ENCODE results near the gene ALDOC. TPM values are rescaled to one million over a fixed set of nuclear protein-coding genes. Genes with fewer than 3 reads are reported as not detected.
A peak's percentile ranks its signal among the peaks of the same experiment; 100 is the strongest.

Gene ALDOC
- total RNA-seq, 3 donors from 2014 or later, result 19.7 to 191 (median 40.7) TPM

DNA sequence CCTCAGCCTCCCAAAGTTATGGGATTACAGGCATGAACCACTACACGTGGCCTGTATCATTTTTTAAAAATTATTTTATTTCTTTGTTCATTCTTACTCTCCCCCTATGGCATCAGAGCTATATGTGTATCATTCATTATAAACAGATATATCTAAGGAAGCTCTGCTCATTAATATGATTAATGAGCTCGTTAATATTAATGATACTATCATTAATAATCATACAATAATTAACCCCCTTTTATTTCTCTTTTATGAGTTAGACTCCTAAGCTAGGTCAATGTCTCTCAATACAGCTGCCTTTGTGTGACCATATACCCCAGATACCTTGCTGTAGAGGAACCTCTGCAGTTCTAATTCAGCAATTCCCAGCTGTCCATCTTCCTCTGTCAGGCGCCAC is 41.8 kb upstream of the ALDOC start:
- Histone ChIP-seq H3K27me3 (no peaks in the 10 kb centered on the region), H3K27ac (no peak overlapping the region), H3K36me3 (peaks cover 47% of the 10 kb centered on the region), H3K4me1 (no peaks in the 10 kb centered on the region), H3K4me3 (no peak overlapping the region), H3K9me3 (no peaks in the 10 kb centered on the region)
- TF ChIP-seq CTCF (IDR thresholded peaks at IDR 0.05) (no peak), POLR2A (IDR thresholded peaks at IDR 0.05) (no peak), POLR2AphosphoS5 (IDR thresholded peaks at IDR 0.05) (no peak)
- intact Hi-C loops (cut with DNase I; ENCODE audit: low total_unique reads), result no loop called here
- no peak for DNase-seq (ENCODE audit: low spot score in 2 of 2)

- intact Hi-C loops (cut with DNase I; ENCODE audit: low total_unique reads), result no loop called here
- no peak for DNase-seq (ENCODE audit: low spot score in 2 of 2)
- Histone ChIP-seq H3K9me3 (no peaks in the 10 kb centered on the region), H3K4me1 (no peaks in the 10 kb centered on the region), H3K27ac (no peak overlapping the region), H3K36me3 (peaks cover 27% of the 10 kb centered on the region), H3K4me3 (no peak overlapping the region), H3K27me3 (no peaks in the 10 kb centered on the region)
- TF ChIP-seq POLR2A (IDR thresholded peaks at IDR 0.05) (no peak), CTCF (IDR thresholded peaks at IDR 0.05) (no peak), POLR2AphosphoS5 (IDR thresholded peaks at IDR 0.05) (no peak)
Measured at GRCh38 chr17:28616281-28616680, 39.6 kb upstream of the ALDOC start.

- intact Hi-C loops (cut with DNase I; ENCODE audit: low total_unique reads), result no loop called here
- no peak for DNase-seq (ENCODE audit: low spot score in 2 of 2)
- no peak overlapping the region for H3K4me3 ChIP-seq
- no peak overlapping the region for H3K27ac ChIP-seq
- no peaks in the 10 kb centered on the region for H3K27me3 ChIP-seq
- TF ChIP-seq CTCF (IDR thresholded peaks at IDR 0.05), result no peak
- TF ChIP-seq POLR2A (IDR thresholded peaks at IDR 0.05), result no peak
- TF ChIP-seq POLR2AphosphoS5 (IDR thresholded peaks at IDR 0.05), result no peak
- H3K9me3 ChIP-seq, result no peaks in the 10 kb centered on the region
- H3K4me1 ChIP-seq, result no peaks in the 10 kb centered on the region
- peaks cover 26% of the 10 kb centered on the region for H3K36me3 ChIP-seq
Measured at GRCh38 chr17:28615260-28615940, 38.7 kb upstream of the ALDOC start.

DNA sequence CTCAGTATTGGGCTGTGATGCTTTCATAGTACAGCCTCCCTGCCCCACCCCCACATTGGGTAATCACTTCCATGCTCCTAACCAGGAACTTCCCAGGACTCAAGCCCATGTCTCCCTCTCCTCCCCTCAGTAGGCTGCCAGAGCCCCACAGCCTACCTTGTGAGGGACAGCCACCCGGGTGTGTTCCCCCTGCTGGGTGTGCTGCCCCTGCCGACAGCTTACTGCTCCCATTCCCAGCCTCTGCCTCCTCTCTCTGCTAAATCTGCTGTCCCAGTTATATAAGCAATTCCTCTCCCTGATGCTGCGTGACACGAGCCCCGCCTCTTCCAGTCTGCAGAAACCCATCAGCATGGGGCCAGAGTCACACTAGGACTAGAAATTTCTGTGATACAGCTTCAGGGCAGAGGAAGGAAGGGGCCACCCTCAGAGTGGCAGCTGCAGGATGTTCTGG is 37.3 kb upstream of the ALDOC start, which contains the start of gene RSKR:
Gene RSKR (minus strand): TSS at position 255 of the 451 bp plus-strand sequence. CDS start 24 bp downstream, at position 231.
- Histone ChIP-seq H3K9me3 (no peaks in the 10 kb centered on the region), H3K36me3 (peaks cover 21% of the 10 kb centered on the region), H3K27ac (no peak within 1 kb of the TSS), H3K4me1 (no peaks in the 10 kb centered on the region), H3K4me3 (no peak within 1 kb of the TSS), H3K27me3 (no peaks in the 10 kb centered on the region)
- TF ChIP-seq POLR2A (IDR thresholded peaks at IDR 0.05) (no peak), CTCF (IDR thresholded peaks at IDR 0.05) (no peak), POLR2AphosphoS5 (IDR thresholded peaks at IDR 0.05) (no peak)
- DNase-seq (ENCODE audit: low spot score in 2 of 2), result no peak
- intact Hi-C loops (cut with DNase I; ENCODE audit: low total_unique reads), result no loop called here

DNA sequence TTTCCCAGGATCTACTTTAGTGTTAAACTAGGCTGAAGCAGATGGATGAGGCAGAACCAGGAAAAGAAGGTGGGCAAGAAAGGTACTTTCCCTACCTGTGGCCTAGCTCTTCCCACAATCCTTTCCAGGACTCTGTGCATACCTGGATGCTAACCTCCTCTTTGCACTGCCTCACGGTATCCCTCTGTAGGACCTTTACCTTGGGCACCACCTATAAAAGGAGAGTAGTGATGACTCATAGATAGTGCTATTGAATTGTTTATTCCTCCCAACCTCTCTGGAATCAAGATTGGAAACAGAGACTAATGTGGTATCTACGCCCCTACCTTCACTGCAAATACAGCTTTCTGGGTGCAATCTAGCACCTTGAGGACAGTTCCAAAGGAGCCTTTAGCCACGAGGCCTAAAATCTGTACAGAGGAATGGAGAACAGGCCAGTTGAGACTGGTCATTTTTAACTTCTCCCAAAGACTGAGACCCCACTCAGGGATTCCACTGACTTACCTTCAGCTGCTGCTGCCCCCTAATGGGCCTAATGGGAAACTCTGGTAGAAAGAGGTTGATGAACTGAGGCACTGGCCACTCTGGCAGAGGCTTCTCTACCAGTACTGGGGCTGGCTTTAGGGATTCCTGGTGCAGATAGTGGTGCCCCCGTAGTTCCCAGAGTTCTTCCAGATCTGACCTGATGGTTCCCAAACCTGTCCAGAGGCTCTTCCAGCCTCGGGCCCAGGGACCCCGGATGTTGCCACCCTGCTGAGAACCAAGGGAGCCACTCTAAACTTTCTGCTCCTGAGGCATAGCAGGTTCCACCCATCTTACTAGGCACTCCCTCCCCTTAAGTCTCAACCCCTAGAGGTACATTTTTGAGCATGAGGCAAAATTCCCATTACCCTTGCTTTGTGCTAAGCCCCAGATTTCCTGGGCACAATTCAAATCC is 36.5 kb upstream of the ALDOC start:
- Histone ChIP-seq H3K4me1 (no peaks in the 10 kb centered on the region), H3K4me3 (no peak overlapping the region), H3K9me3 (no peaks in the 10 kb centered on the region), H3K27ac (no peak overlapping the region), H3K36me3 (peaks cover 21% of the 10 kb centered on the region), H3K27me3 (no peaks in the 10 kb centered on the region)
- no peak for DNase-seq (ENCODE audit: low spot score in 2 of 2)
- TF ChIP-seq POLR2AphosphoS5 (IDR thresholded peaks at IDR 0.05), result no peak
- no peak for TF ChIP-seq POLR2A (IDR thresholded peaks at IDR 0.05)
- peak; percentile 16 to 51 (median 48) for TF ChIP-seq CTCF (IDR thresholded peaks at IDR 0.05)
- intact Hi-C loops (cut with DNase I; ENCODE audit: low total_unique reads), result no loop called here

Data from breast epithelium (tissue), 4 donors.